HG03354 (cell line): ENCODE results near the gene RFESD.

Source experiments
- ATAC-seq: cut with Tn5 transposase; IDR thresholded peaks from one replicate; pipeline ENCODE4 v1.9.1; 2021; ENCODE audit warnings: mild to moderate bottlenecking; ENCODE audit not compliant: unreplicated experiment, poor library complexity, severe bottlenecking

The RFESD gene

DNA sequence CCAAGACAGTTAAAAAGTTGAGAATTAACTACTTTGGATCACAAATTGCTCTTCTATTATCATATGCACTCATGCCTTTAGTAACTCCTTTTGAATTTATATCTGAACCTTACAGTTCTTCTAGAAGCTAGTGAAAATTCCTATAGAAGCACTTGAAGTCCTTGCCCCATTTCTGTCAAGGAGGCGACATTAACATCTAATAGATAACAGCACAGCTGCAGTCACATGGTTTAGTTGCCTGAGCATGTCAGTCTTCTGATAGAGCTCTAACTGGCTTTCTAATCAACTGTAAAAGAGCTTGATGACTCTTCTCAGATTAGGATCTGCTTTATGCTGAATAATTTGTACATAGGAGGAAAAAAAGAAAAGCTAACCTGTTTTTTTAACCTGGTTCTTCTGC lies 9.0 kb downstream of the RFESD start:
- no peak for ATAC-seq

DNA sequence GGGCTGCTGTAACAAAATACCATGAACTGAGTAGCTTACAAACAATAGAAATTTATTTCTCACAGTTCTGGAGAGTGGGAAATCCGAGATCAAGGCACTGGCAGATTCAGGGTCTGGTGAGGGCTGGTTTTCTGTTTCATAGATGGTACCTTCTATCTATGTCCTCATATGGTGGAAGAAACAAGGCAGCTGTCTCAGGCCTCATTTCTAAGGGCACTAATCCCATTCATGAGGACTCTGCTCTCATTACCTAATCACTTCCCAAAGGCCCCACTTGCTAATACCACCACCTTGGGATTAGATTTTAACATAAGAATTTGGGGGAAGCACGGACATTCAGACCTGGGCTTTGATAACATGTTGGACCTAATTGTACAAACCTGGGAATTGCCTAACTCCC lies 13.5 kb downstream of the RFESD start:
- no peak for ATAC-seq

DNA sequence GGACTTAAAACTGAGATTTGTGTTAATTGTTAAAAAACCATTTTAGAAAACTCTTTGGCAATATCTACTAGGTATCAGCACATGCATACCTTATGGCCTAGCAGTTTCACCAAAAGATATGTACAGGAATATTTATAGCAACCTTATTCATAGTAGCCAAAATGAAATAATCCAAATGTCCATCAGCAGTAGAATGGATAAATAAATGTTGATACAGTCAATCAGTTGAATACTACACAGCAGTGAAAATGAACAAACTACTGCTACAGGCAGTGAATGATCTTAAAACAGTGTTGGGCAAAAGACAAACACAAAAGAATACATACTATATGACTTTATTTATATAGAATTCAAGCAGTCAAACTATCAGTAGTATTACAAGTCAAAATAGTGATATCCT lies 16.4 kb downstream of the RFESD start:
- no peak for ATAC-seq

DNA sequence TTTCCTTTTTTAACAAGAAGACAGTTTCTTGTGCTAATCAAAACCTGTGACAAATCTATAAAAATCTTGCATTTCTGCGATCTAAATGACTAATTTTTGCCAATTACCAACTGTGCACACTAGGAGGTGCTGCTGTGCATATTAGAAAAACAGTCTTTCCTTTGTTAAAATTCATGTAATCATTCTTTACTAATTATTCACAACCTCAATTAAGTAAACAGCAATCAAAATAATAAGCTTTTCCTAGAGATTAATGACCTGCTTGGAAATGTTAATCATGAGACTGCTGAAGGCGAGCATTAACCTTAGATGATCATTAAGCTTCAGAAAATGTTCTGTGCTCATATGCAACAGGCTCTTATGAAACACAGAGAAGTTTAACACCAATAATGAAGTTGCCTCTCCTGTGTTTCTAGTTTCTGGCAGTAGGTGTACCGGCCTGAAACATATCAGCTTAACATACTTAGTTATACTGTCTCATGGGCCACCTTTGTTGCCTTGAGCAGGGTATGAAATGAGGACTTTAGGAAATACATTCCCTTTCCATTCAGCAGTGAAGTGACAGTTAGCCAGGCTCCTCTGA lies 17.7 kb downstream of the RFESD start:
- peak; percentile 53 for ATAC-seq

DNA sequence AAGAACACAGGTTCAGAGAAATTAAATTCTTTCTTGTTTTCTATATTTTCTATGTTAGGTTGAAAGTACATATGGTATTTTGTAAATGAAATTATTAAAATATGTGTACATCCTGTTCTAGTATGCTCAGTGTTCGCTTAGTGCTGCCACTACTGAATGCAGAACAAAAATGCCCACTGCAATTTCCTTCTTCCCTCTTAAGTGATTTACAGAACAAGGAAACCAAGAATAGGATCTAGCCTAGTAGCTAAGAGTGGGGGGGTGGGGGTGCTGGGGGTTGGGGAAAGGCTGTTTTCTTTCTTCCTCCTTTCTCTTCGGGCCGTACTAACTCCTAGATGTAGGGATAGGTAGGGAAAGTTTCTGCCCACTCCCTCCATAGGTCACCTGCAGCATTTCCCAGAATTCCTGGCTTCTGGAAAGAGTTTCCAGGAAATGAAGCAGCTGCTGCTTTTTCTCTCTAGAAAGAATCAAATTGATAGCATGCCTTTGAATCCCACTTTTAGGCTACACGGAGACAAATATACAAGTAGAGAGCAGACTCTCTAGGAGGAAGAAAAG lies 20.6 kb downstream of the RFESD start:
- ATAC-seq = no peak

DNA sequence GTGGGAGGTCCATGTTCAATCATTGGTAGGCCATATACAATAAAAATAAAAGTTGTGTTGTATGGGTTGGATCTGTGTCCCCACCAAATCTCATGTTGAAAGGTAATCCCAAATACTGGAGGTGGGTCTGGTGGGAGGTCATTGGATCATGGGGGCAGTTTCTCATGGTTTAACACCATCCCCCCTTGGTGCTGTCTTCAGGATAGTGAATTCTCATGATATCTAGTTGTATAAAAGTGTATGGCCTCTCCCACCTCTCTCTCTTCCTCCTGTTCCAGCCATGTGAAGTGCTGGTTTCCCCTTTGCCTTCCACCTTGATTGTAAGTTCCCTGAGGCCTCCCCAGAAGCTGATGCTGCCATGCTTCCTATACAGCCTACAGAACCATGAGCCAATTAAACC lies 21.1 kb downstream of the RFESD start:
- ATAC-seq = no peak

DNA sequence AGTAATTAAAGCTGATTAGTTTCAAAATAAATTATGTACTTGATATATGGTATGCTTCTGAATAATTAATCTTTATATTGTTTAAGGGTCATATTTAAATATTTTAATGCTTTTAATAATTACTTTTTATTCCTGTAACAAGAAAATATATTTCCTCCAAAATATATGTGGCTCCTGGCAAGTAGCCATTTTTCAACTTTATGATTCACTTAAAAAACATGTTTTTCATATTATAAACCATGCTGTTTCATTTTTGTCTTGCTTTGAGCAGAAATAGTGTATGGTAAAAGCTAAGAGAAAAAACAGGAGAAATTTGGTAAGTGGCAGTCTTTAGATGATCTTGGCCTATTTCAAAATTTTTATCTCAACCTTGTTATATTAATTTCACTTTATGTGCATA lies 21.6 kb downstream of the RFESD start:
- no peak for ATAC-seq

DNA sequence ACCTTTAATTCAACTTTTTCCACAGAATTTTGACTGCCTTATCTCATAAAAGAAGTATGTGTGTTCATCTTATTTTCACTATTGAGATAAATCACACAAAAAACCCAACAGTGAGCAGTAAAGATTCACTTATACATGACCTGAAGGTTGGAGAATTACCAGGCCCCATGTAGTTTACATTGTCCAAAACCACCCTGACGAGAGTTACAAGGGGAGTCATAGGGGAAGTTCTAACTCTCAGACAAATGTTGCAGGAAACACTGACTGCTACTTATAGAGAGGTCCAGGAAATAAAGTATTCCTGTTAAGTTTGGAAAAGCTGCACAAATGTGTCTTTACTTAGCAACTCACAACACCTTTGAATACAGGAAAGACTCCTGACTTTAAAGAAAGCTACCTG lies 22.2 kb downstream of the RFESD start:
- no peak for ATAC-seq

DNA sequence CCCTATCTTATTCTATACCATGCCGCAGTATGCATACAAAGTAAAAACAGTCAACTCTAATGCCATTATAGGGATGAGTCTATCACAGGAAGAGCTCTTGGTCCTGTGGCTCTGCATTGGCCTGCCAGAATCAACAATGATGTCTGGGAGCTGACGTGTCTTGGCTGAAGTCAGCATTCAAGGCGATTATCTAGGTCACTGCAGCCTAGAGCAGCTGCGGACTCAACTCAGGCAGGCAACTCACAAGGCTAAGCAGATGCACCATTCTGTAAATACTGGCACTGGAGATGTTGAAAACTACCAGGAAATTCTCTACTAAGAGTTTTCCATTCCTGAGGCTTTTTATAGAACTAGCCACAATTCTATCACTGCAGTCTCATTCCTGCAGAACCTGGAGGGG lies 23.0 kb downstream of the RFESD start:
- ATAC-seq = no peak

DNA sequence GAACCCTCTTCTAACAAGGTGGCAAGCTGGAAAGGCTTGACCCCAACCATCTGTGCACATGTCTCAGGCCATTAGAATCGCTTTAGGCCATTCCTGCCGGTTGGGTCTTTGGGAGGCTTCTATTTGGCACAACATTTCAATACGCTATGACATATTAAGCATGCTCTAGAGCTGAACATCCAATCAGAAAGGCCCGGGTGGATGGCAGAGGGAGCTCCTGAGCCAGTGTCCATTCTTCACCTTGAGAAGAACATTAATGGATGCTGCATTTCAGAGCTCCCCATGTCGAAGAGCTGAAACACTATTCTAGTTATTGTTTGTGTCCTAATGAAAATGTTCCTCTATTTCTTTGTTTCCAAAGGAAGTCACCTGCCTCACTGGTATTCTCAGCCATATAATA lies 23.4 kb downstream of the RFESD start:
- no peak for ATAC-seq

DNA sequence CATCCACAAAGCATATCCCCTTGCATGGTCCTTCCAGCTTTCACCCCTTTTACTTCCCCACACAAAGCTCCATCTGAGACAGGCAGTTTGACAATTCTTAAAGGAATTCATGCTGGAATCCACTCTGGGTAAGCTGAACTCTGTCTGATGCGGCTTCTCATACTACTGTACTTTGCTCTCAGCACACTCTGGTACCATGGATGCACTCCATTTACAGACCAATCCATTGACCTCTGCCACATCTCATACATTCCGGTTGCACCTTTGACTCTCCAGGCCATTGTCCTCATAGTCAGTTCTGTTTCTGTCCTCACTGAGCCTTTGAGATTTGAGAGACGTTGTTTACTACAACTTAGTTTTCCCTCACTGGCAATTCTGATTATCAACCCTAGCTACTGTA lies 24.0 kb downstream of the RFESD start:
- ATAC-seq = no peak

DNA sequence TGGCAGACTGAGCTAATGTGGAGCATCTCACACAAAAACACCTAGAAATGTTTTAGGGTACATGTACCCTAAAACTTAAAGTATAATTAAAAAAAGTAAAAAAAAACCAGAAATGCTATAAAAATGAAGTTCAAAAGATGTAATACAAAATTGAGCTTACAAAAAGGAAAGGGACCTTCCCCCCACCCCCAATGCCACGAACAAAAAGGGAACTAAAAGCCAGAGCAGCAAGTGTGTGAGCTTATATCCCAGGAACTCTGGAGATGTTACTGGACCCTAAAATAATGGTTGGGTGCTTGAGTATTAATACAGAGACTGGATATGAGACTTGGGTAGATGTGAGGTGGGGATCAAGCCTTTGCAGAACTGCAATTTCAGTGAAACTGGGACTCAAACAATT lies 25.2 kb downstream of the RFESD start:
- no peak for ATAC-seq

DNA sequence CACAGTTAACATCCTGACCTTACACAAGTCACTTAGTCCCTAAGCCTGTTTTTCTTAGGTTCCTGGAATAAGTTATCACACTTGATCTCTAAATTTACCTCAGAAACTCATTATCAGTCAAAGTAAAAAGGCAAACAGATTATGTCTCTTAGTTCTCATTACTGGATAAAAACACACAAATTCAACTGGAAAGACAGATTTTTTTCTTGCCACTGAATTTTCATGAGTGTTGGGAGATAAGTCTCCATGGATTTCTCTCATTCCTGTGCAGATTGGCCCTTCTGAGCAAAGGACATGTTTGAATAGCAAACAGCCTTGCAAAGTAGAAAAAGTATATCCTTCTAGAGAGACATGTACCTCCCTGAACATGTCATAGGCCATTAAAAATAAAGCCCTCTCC lies 26.1 kb downstream of the RFESD start:
- ATAC-seq = no peak

DNA sequence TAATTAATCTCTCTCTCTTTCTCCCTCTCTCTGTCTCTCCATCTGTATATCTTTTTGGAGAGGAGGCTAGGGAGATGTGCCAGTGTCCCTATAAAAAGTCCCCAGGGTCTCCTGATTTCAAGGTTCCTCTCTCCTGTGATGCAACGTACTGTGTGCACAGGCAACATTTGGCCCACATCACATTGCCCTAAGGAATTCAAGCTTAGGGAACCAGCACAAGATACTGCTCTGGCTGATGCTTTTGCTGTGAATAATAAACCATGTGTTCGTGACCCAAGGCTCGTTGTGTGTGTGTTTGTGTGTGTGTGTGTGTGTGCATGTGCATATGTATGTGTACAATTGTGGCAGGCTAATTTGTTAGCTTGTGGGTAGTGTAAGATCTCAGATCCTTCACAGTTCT lies 26.5 kb downstream of the RFESD start:
- ATAC-seq = no peak

DNA sequence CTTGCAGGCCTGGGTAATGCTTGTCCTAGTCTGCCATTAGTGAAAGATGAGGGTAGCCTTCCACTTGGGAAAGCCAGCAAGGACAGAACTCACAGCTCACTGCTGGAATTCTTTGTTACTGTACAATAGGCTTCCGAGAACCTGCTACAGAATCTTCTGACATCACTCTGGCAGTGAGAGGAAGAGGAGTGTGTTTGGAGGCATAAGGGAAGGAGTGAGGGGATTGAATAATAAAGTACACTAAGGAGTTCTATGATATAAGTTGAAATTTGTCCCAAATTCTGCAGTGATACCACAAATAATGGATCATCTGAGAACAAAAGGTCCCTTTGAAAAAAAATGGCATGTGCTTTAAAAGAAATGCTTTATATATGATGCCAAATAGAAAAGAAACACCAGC lies 36.3 kb downstream of the RFESD start, which contains the start of gene SPATA9:
TSS of gene SPATA9 (minus strand) at position 101 of the 400 bp plus-strand sequence. CDS start 137 bp downstream, outside the sequence.
- ATAC-seq = no peak

DNA sequence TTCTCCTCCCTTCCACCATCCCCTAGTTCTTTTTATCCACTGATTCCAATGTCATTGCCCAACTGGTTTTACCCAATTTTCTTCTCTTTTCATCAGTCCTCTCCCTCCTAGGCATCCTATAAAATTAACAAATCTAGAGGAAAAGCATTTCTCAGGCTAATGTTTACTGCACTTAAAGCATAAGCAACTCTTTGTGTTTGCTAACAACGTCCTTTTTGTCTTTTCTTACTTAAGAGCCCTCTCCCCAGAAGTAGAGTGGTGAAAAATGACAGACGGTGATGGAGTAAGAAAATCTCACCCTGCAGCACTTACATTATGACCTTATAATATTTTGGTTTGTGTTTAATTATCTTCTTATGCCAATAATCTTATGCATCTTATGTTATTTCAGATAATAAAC lies 37.8 kb downstream of the RFESD start:
- ATAC-seq = no peak

DNA sequence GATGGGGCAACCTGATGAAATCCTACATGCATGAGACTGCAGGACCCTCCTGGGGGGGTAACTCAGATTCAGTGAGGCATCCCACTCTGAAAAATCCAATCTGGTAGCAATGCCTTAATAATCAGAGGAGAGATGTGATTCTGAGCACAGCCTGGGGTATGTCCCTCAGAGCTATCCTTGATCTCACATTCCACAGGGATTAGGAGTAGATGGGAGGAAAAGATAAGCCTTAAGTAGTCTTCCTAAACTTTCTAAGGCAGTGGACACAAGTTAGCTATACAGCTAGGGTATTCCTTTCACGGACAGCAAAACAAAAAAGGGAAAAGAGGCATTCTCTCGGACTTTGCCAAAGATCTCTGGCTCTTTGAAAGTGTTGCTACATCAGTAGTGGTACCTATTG lies 40.1 kb downstream of the RFESD start:
- ATAC-seq = no peak

DNA sequence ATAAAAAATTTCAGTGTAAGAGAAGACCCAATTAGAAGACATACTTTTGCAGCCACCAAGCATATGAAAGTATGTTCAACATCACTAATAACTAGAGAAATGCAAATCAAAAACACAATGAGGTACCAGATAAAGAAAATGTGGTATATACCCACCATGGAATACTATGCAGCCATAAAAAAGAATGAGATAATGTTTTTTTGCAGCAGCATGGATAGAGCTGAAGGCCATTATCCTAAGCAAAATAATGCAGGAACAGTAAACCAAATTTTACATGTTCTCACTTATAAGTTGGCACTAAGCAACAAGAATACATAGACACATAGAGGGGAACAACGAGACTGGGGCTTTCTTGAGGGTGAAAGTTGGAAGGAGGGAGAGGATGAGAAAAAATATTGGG lies 43.1 kb downstream of the RFESD start:
- ATAC-seq = no peak

DNA sequence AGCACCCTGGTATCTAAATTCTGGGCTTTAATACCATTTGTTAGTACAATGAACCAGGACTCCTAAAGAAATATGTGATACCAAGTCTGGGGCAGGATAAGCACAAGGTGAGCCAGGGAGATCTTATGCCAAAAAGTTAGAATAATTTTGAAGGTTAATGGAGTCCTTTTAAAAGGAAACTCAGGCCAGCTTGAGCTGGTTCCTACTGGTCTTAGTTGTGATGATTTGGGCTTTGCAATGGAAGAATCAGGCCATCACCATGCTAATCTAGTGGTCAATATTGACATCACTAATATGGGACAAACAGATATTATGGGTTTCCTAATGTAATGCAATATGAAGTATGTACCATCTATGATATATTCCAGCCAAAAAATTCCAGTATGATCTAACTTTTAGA lies 43.8 kb downstream of the RFESD start:
- no peak for ATAC-seq

DNA sequence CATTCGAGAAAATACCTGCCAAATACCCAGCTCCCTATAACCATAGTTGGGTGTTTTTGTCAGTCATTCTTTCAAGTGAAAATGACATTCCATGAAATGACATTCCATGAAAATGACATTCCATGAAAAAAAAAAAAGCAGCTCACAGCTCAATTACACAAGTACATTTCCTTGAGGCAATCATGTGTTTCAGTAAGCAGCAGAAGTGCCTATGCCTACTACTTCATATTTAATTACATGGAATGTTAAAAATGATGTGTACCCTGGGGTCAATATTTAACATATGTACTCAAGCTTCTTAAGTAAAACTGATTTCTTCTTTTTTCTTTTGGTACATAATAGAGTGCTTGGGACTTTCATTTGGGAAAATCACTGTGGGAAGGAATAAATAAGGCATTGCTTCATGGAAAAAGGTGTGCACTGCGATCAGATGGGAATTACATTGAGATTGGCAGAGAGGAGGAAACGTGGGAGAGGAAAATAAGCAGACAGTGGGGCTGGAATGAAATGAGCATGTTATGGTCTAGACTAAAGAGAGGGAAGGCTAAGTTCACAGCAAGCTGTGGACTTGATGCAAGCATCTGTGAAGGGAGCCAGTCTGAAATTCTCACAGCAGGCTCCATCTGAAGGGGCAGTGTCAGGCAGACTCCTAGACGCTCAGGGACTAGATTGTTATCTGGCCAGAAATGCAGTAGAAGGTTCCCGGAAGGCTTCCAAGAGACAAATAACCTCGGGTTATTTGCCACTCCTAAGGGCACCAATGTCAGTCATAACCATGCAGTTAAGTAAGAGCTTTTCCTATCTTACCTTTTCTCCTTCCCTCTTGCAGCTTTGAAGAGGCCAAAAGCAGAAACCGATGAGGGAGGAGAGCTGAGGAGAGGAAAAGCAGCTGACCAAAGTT lies 51.5 kb downstream of the RFESD start:
- no peak for ATAC-seq

DNA sequence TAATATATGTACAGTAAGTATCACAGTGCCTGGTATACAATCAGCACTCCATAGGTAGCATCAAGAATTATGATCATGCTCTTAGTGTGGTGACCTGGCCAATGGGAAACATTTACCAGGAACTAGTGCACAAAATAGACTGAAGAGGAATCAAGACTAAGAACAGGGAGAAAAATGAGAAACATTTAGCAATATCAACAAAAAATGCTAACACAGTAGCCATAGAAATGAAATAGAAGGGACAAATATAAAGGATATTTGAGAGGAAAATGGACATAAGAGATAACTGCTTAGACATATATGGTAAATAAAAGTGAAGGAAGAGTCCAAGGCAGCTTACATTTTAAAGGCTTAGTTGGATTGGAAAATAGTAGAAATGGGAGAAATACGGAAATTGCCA lies 52.8 kb downstream of the RFESD start:
- no peak for ATAC-seq
